Measurements from ENCODE around the gene EHD3. TPM values are rescaled to one million over a fixed set of nuclear protein-coding genes. Genes with fewer than 3 reads are reported as not detected.

The EHD3 gene
- polyA plus RNA-seq, 1 experiment = 39.8 TPM

GRCh38 chr2:31207790-31208189 is 26.2 kb upstream of the EHD3 start:
- TF ChIP-seq CTCF (IDR thresholded peaks at IDR 0.05; ENCODE audit: low read depth, low read length) = no peak
- DNase-seq (ENCODE audit: low read depth, low spot score) = no peak
- Histone ChIP-seq H3K4me3 (ENCODE audit: low read depth, low read length) (no peak overlapping the region), H3K27ac (ENCODE audit: low read depth, low read length) (no peak overlapping the region), H3K9me3 (ENCODE audit: control insufficient read depth, insufficient read depth, low read length) (no peaks in the 10 kb centered on the region; the same call in 1 of the 2 replicates), H3K27me3 (ENCODE audit: control insufficient read depth, insufficient read depth, low read length) (no peaks in the 10 kb centered on the region)
- POLR2A ChIA-PET = no interaction called here
- CTCF ChIA-PET = no interaction called here

GRCh38 chr2:31208240-31208639 is 25.7 kb upstream of the EHD3 start:
- ChIA-PET CTCF (no interaction called here), POLR2A (interaction anchor here (0.6 kb wide), 1 partner anchor 843 kb away, joined by 3 read pairs; no protein-coding TSS in a partner anchor)
- no peaks in the 10 kb centered on the region; the same call in 1 of the 2 replicates for H3K9me3 ChIP-seq (ENCODE audit: control insufficient read depth, insufficient read depth, low read length)
- no peak overlapping the region for H3K4me3 ChIP-seq (ENCODE audit: low read depth, low read length)
- TF ChIP-seq CTCF (IDR thresholded peaks at IDR 0.05; ENCODE audit: low read depth, low read length) = no peak
- no peaks in the 10 kb centered on the region for H3K27me3 ChIP-seq (ENCODE audit: control insufficient read depth, insufficient read depth, low read length)
- no peak overlapping the region for H3K27ac ChIP-seq (ENCODE audit: low read depth, low read length)
- no peak for DNase-seq (ENCODE audit: low read depth, low spot score)

GRCh38 chr2:31212659-31213600 is 21.0 kb upstream of the EHD3 start:
- no peaks in the 10 kb centered on the region for H3K27me3 ChIP-seq (ENCODE audit: control insufficient read depth, insufficient read depth, low read length)
- TF ChIP-seq CTCF (IDR thresholded peaks at IDR 0.05; ENCODE audit: low read depth, low read length) = no peak
- ChIA-PET POLR2A (no interaction called here), CTCF (no interaction called here)
- H3K4me3 ChIP-seq (ENCODE audit: low read depth, low read length) = no peak overlapping the region
- H3K9me3 ChIP-seq (ENCODE audit: control insufficient read depth, insufficient read depth, low read length) = no peaks in the 10 kb centered on the region
- DNase-seq (ENCODE audit: low read depth, low spot score) = no peak
- no peak overlapping the region for H3K27ac ChIP-seq (ENCODE audit: low read depth, low read length)

GRCh38 chr2:31213601-31214443 is 20.1 kb upstream of the EHD3 start:
- ChIA-PET CTCF (no interaction called here), POLR2A (no interaction called here)
- Histone ChIP-seq H3K4me3 (ENCODE audit: low read depth, low read length) (no peak overlapping the region), H3K9me3 (ENCODE audit: control insufficient read depth, insufficient read depth, low read length) (no peaks in the 10 kb centered on the region), H3K27ac (ENCODE audit: low read depth, low read length) (no peak overlapping the region), H3K27me3 (ENCODE audit: control insufficient read depth, insufficient read depth, low read length) (no peaks in the 10 kb centered on the region)
- no peak for TF ChIP-seq CTCF (IDR thresholded peaks at IDR 0.05; ENCODE audit: low read depth, low read length)
- DNase-seq (ENCODE audit: low read depth, low spot score) = no peak
